ENCODE results near the gene ARID1B. TPM values are rescaled to one million over a fixed set of nuclear protein-coding genes. Genes with fewer than 3 reads are reported as not detected.

Gene ARID1B
- total RNA-seq, 2 donors from 2014 or later, result 74.0 to 110 TPM

GRCh38 chr6:156999762-157000161, 222.6 kb downstream of the ARID1B start:
- 89 to 100% methylated on average over 3 of the region's 3 CpGs for WGBS, 2 experiments (ENCODE audit: insufficient coverage in 1 of 2, insufficient read length in 1 of 2)
- Mint-ChIP-seq H3K9me3 (no peaks in the 10 kb centered on the region), H3K4me3 (no peak overlapping the region), H3K36me3 (ENCODE audit: low read depth) (peaks cover 4% of the 10 kb centered on the region), H3K27ac (no peak overlapping the region), H3K27me3 (ENCODE audit: insufficient read depth) (no peaks in the 10 kb centered on the region), H3K4me1 (peaks cover 26% of the 10 kb centered on the region)
- Histone ChIP-seq H3K4me3 (ENCODE audit: low read length) (no peak overlapping the region), H3K36me3 (ENCODE audit: control insufficient read depth, insufficient read depth, low read length) (no peaks in the 10 kb centered on the region), H3K27ac (ENCODE audit: low read depth, low read length) (peak overlapping the region; percentile 19), H3K9me3 (ENCODE audit: control insufficient read depth, low read length) (no peaks in the 10 kb centered on the region), H3K27me3 (ENCODE audit: control insufficient read depth, insufficient read depth, low read length, poor library complexity, severe bottlenecking) (no peaks in the 10 kb centered on the region), H3K9ac (ENCODE audit: extremely low read depth, low read length, poor library complexity, severe bottlenecking) (no peak overlapping the region), H3K4me1 (ENCODE audit: control insufficient read depth, insufficient read depth, low read length) (peaks cover 2% of the 10 kb centered on the region)
- no peak for DNase-seq
- TF ChIP-seq CTCF (conservative IDR thresholded peaks at IDR 0.05), result no peak

- no peaks in the 10 kb centered on the region for H3K9me3 Mint-ChIP-seq
- no peak for TF ChIP-seq CTCF (conservative IDR thresholded peaks at IDR 0.05)
- H3K4me3 Mint-ChIP-seq, result no peak overlapping the region
- H3K27me3 ChIP-seq (ENCODE audit: control insufficient read depth, insufficient read depth, low read length, poor library complexity, severe bottlenecking), result no peaks in the 10 kb centered on the region
- peaks cover 20% of the 10 kb centered on the region for H3K4me1 Mint-ChIP-seq
- 93 to 95% methylated on average over 11 to 12 of the region's 12 CpGs for WGBS, 2 experiments (ENCODE audit: insufficient coverage in 1 of 2, insufficient read length in 1 of 2)
- H3K27me3 Mint-ChIP-seq (ENCODE audit: insufficient read depth), result no peaks in the 10 kb centered on the region
- H3K9ac ChIP-seq (ENCODE audit: extremely low read depth, low read length, poor library complexity, severe bottlenecking), result no peak overlapping the region
- peak; percentile 52 for DNase-seq
- H3K9me3 ChIP-seq (ENCODE audit: control insufficient read depth, low read length), result no peaks in the 10 kb centered on the region
- no peak overlapping the region for H3K27ac ChIP-seq (ENCODE audit: low read depth, low read length)
- H3K4me1 ChIP-seq (ENCODE audit: control insufficient read depth, insufficient read depth, low read length), result no peaks in the 10 kb centered on the region
- peaks cover 4% of the 10 kb centered on the region for H3K36me3 Mint-ChIP-seq (ENCODE audit: low read depth)
- H3K27ac Mint-ChIP-seq, result no peak overlapping the region
- H3K4me3 ChIP-seq (ENCODE audit: low read length), result no peak overlapping the region
- H3K36me3 ChIP-seq (ENCODE audit: control insufficient read depth, insufficient read depth, low read length), result no peaks in the 10 kb centered on the region
Observed at GRCh38 chr6:157001716-157002115, 224.5 kb downstream of the ARID1B start.

- Mint-ChIP-seq H3K27ac (no peak overlapping the region), H3K36me3 (ENCODE audit: low read depth) (peaks cover 4% of the 10 kb centered on the region), H3K27me3 (ENCODE audit: insufficient read depth) (no peaks in the 10 kb centered on the region), H3K4me3 (no peak overlapping the region), H3K4me1 (peaks cover 18% of the 10 kb centered on the region), H3K9me3 (no peaks in the 10 kb centered on the region)
- WGBS, 2 experiments (ENCODE audit: insufficient coverage in 1 of 2, insufficient read length in 1 of 2), result 67 to 95% methylated on average over 1 of the region's 1 CpG
- no peaks in the 10 kb centered on the region for H3K9me3 ChIP-seq (ENCODE audit: control insufficient read depth, low read length)
- no peak overlapping the region for H3K4me3 ChIP-seq (ENCODE audit: low read length)
- no peaks in the 10 kb centered on the region for H3K27me3 ChIP-seq (ENCODE audit: control insufficient read depth, insufficient read depth, low read length, poor library complexity, severe bottlenecking)
- DNase-seq, result peak; percentile 45
- no peak for TF ChIP-seq CTCF (conservative IDR thresholded peaks at IDR 0.05)
- no peak overlapping the region for H3K27ac ChIP-seq (ENCODE audit: low read depth, low read length)
- no peaks in the 10 kb centered on the region for H3K4me1 ChIP-seq (ENCODE audit: control insufficient read depth, insufficient read depth, low read length)
- no peak overlapping the region for H3K9ac ChIP-seq (ENCODE audit: extremely low read depth, low read length, poor library complexity, severe bottlenecking)
- no peaks in the 10 kb centered on the region for H3K36me3 ChIP-seq (ENCODE audit: control insufficient read depth, insufficient read depth, low read length)
Observed at GRCh38 chr6:157002774-157003173, 225.6 kb downstream of the ARID1B start.

Data from endodermal cell (in vitro differentiated cells).